ENCODE measurements around the gene TOPAZ1.

Gene TOPAZ1

GRCh38 chr3:44242721-44243120 lies 1.0 kb downstream of the TOPAZ1 start:
- no peak for DNase-seq (ENCODE audit: low spot score)

GRCh38 chr3:44248152-44248551 lies 6.5 kb downstream of the TOPAZ1 start:
- DNase-seq (ENCODE audit: low spot score): no peak

- DNase-seq (ENCODE audit: low spot score): no peak
Measured at GRCh38 chr3:44252332-44252959, 10.8 kb downstream of the TOPAZ1 start.

- DNase-seq (ENCODE audit: low spot score): no peak
Measured at GRCh38 chr3:44259404-44259803, 17.7 kb downstream of the TOPAZ1 start.

GRCh38 chr3:44264146-44264545 lies 22.5 kb downstream of the TOPAZ1 start:
- no peak for DNase-seq (ENCODE audit: low spot score)

GRCh38 chr3:44265815-44266214 lies 24.1 kb downstream of the TOPAZ1 start:
- no peak for DNase-seq (ENCODE audit: low spot score)

- DNase-seq (ENCODE audit: low spot score): no peak
Measured at GRCh38 chr3:44272191-44272590, 30.5 kb downstream of the TOPAZ1 start.

- DNase-seq (ENCODE audit: low spot score): no peak
Measured at GRCh38 chr3:44277925-44278324, 36.2 kb downstream of the TOPAZ1 start.

- no peak for DNase-seq (ENCODE audit: low spot score)
Measured at GRCh38 chr3:44280077-44280476, 38.4 kb downstream of the TOPAZ1 start.

GRCh38 chr3:44280631-44281030 lies 38.9 kb downstream of the TOPAZ1 start:
- DNase-seq (ENCODE audit: low spot score): no peak

- DNase-seq (ENCODE audit: low spot score): no peak
Measured at GRCh38 chr3:44284949-44285348, 43.3 kb downstream of the TOPAZ1 start.

GRCh38 chr3:44289882-44290462 lies 48.3 kb downstream of the TOPAZ1 start:
- no peak for DNase-seq (ENCODE audit: low spot score)

- no peak for DNase-seq (ENCODE audit: low spot score)
Measured at GRCh38 chr3:44292276-44292675, 50.6 kb downstream of the TOPAZ1 start.

- DNase-seq (ENCODE audit: low spot score): no peak
Measured at GRCh38 chr3:44292947-44293346, 51.3 kb downstream of the TOPAZ1 start.

GRCh38 chr3:44297255-44297654 lies 55.6 kb downstream of the TOPAZ1 start:
- DNase-seq (ENCODE audit: low spot score): no peak

GRCh38 chr3:44301746-44302145 lies 60.1 kb downstream of the TOPAZ1 start:
- no peak for DNase-seq (ENCODE audit: low spot score)

- no peak for DNase-seq (ENCODE audit: low spot score)
Measured at GRCh38 chr3:44309500-44309899, 67.8 kb downstream of the TOPAZ1 start.

GRCh38 chr3:44318891-44319311 lies 77.2 kb downstream of the TOPAZ1 start:
- no peak for DNase-seq (ENCODE audit: low spot score)

- no peak for DNase-seq (ENCODE audit: low spot score)
Measured at GRCh38 chr3:44321335-44321734, 79.6 kb downstream of the TOPAZ1 start.

- peak; percentile 61 for DNase-seq (ENCODE audit: low spot score)
Measured at GRCh38 chr3:44323341-44323955, 81.8 kb downstream of the TOPAZ1 start.

GRCh38 chr3:44324584-44324983 lies 82.9 kb downstream of the TOPAZ1 start:
- DNase-seq (ENCODE audit: low spot score): no peak

- DNase-seq (ENCODE audit: low spot score): no peak
Measured at GRCh38 chr3:44326019-44326418, 84.3 kb downstream of the TOPAZ1 start.

GRCh38 chr3:44326515-44326914 lies 84.8 kb downstream of the TOPAZ1 start:
- DNase-seq (ENCODE audit: low spot score): no peak

GRCh38 chr3:44329946-44330345 lies 88.3 kb downstream of the TOPAZ1 start:
- no peak for DNase-seq (ENCODE audit: low spot score)

Measured in LoVo (cell line).